KMS-11 (cell line): Measurements from ENCODE around the gene KDM2A.

Experiments
- H2AFZ ChIP-seq: fragments of 200-600 bp; sonication (generic); 2 replicates; pipeline ENCODE4 v1.6.1; 2016; ENCODE audit warnings: antibody characterized with exemption, mixed run types, low read depth
- H3K27ac ChIP-seq: fragments of 200-600 bp; sonication (generic); 2 replicates; pipeline ENCODE4 v1.6.1; 2016; ENCODE audit warnings: mild to moderate bottlenecking, mixed run types
- H3K27me3 ChIP-seq: fragments of 200-600 bp; sonication (generic); 2 replicates; pipeline ENCODE4 v1.6.1; 2017; ENCODE audit warnings: mild to moderate bottlenecking, low read depth, mixed run types, moderate library complexity; ENCODE audit not compliant: insufficient read depth
- H3K36me3 ChIP-seq: fragments of 200-600 bp; sonication (generic); 2 replicates; pipeline ENCODE4 v1.6.1; 2017; ENCODE audit warnings: mild to moderate bottlenecking, mixed run types; ENCODE audit not compliant: insufficient read depth
- H3K4me1 ChIP-seq: fragments of 200-600 bp; sonication (generic); 2 replicates; pipeline ENCODE4 v1.6.1; 2016; ENCODE audit warnings: mild to moderate bottlenecking, low read depth, mixed run types; ENCODE audit not compliant: poor library complexity, severe bottlenecking
- H3K4me2 ChIP-seq: fragments of 200-600 bp; sonication (generic); 2 replicates; pipeline ENCODE4 v1.7.0; 2016; ENCODE audit warnings: mild to moderate bottlenecking, mixed run types
- H3K4me3 ChIP-seq: fragments of 200-600 bp; sonication (generic); IDR thresholded peaks from 2 replicates; pipeline ENCODE4 v1.6.1; 2017; ENCODE audit warnings: low read depth, low read length, mixed read lengths; ENCODE audit not compliant: insufficient read depth
- H3K79me2 ChIP-seq: fragments of 200-600 bp; sonication (generic); 2 replicates; pipeline ENCODE4 v1.6.1; 2016; ENCODE audit warnings: low read depth, mixed run types; ENCODE audit not compliant: insufficient read depth
- H3K9ac ChIP-seq: fragments of 200-600 bp; sonication (generic); 2 replicates; pipeline ENCODE4 v1.6.1; 2016; ENCODE audit warnings: mild to moderate bottlenecking, mixed run types
- H4K20me1 ChIP-seq: fragments of 200-600 bp; sonication (generic); 2 replicates; pipeline ENCODE4 v1.6.1; 2016; ENCODE audit warnings: mild to moderate bottlenecking, mixed run types; ENCODE audit not compliant: insufficient read depth
- TF ChIP-seq, protein P1 (sequence below): fragments of 200-600 bp; sonication (generic); conservative IDR thresholded peaks from 2 replicates; pipeline ENCODE4 v1.6.1; 2017; ENCODE audit warnings: low read depth, mild to moderate bottlenecking, antibody characterized with exemption, low read length, moderate library complexity, mixed read lengths

KDM2A gene

DNA sequence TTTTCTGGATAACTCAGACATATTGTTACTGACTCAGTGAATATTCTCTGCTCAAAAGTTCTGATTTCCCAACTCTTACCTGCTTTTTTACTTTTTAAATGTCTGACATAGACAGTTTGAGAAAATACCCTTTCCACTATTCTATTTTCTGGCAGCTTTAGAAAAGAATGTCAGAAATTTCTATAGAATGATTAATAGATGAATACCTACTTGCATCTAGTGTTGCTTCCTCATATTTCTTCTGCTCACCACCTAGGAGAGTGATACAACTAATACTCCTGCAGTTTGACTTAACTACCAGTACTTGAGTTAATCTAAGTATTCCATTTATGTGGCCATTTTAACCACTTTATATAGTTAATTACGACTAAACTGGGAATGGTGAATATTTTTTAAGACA lies 55.2 kb downstream of the KDM2A start:
- TF ChIP-seq, protein P1, sequence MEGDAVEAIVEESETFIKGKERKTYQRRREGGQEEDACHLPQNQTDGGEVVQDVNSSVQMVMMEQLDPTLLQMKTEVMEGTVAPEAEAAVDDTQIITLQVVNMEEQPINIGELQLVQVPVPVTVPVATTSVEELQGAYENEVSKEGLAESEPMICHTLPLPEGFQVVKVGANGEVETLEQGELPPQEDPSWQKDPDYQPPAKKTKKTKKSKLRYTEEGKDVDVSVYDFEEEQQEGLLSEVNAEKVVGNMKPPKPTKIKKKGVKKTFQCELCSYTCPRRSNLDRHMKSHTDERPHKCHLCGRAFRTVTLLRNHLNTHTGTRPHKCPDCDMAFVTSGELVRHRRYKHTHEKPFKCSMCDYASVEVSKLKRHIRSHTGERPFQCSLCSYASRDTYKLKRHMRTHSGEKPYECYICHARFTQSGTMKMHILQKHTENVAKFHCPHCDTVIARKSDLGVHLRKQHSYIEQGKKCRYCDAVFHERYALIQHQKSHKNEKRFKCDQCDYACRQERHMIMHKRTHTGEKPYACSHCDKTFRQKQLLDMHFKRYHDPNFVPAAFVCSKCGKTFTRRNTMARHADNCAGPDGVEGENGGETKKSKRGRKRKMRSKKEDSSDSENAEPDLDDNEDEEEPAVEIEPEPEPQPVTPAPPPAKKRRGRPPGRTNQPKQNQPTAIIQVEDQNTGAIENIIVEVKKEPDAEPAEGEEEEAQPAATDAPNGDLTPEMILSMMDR, result no peak
- Histone ChIP-seq H3K9ac (no peak overlapping the region), H3K4me1 (peaks cover 5% of the 10 kb centered on the region), H3K27ac (no peak overlapping the region), H4K20me1 (peaks cover 3% of the 10 kb centered on the region; the same call in 1 of the 2 replicates), H3K4me2 (no peak overlapping the region), H3K79me2 (peaks cover 75% of the 10 kb centered on the region; the same call in 1 of the 2 replicates), H3K36me3 (no peaks in the 10 kb centered on the region), H3K4me3 (no peak overlapping the region), H2AFZ (no peak overlapping the region), H3K27me3 (no peaks in the 10 kb centered on the region)

DNA sequence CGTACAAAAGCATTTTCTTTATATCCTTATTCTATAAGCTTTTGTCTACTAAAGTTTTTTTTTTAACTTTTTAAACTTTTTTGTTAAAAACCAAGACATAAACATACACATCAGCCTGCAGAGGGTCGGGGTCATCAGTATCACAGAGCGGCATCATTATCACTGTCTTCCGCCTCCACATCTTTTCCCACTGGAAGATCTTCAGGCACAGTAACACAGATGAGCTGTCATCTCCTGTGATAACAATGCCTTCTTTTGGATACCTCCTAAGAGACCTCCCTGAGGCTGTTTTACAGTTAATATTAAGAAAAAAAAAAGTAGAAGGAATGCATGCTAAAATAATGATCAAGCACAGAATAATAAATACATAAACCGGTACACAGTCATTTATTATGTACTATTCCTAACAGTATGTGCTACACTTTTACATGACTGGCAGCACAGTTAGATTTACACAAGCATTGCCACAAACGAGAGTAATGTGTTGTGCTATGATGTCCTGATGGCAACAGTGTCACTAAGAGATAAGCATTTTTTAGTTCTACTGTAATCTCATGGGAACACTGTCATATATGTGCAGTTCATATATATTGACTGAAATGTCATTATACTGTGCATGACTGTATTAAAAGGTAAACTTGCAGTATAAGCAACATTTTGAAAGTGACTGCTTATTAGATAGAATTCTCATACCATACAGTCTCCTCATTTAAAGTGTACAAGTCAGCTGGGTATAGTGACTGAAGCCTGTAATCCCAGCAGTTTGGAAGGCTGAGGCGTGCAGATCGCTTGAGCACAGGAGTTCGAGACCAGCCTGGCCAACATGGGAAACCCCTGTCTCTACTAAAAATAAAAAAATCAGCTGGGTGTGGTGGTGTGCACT lies 58.6 kb downstream of the KDM2A start:
- TF ChIP-seq, protein P1, result no peak

DNA sequence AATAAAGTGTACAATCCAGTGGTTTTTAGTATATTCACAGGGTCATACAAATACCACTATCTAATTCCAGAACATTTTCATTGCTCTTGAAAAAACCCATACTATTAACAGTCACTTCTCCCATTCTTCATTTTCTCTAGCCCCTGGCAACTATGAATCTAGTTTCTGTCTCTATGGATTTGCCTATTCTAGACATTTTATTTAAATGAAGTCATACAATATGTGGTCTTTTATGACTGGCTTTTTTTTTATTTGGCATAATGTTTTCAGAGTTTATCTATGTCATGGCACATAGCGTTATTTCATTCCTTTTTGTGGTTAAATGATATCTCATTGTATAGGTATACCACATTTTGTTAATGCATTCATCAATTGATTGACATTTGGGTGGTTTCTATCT lies 59.4 kb downstream of the KDM2A start:
- Histone ChIP-seq H3K4me3 (no peak overlapping the region), H4K20me1 (no peaks in the 10 kb centered on the region), H3K79me2 (peaks cover 47% of the 10 kb centered on the region; the same call in 1 of the 2 replicates), H3K4me1 (peaks cover 5% of the 10 kb centered on the region), H3K36me3 (peaks cover 5% of the 10 kb centered on the region), H3K27me3 (no peaks in the 10 kb centered on the region), H3K27ac (no peak overlapping the region), H2AFZ (no peak overlapping the region), H3K9ac (no peak overlapping the region), H3K4me2 (no peak overlapping the region)
- TF ChIP-seq, protein P1, result no peak

More for the DNA sequence above, 58.6 kb downstream of the KDM2A start:
- no peaks in the 10 kb centered on the region for H4K20me1 ChIP-seq
- H3K9ac ChIP-seq, result no peak overlapping the region
- H2AFZ ChIP-seq, result no peak overlapping the region
- no peak overlapping the region for H3K4me2 ChIP-seq
- peaks cover 5% of the 10 kb centered on the region for H3K4me1 ChIP-seq
- H3K4me3 ChIP-seq, result no peak overlapping the region
- H3K27ac ChIP-seq, result no peak overlapping the region
- peaks cover 54% of the 10 kb centered on the region; the same call in 1 of the 2 replicates for H3K79me2 ChIP-seq
- peaks cover 5% of the 10 kb centered on the region for H3K36me3 ChIP-seq
- H3K27me3 ChIP-seq, result no peaks in the 10 kb centered on the region

DNA sequence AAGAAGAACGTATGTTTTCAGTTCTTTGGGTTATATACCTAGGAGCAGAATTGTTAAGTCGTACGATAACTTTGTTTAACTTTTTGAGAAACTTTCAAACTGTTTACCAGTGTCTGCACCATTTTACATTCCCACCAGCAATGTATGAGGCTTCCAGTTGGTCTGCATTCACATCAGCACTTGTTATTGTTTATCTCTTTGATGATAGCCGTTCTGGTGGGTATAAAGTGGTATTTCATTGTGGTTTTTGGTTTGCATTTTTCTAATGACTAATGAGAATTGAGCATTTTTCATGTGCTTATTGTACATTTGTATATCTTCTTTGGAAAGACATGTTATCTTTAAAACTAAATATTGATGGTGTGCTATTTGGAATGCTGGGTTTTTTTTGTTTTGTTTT lies 59.8 kb downstream of the KDM2A start:
- Histone ChIP-seq H3K27me3 (no peaks in the 10 kb centered on the region), H2AFZ (no peak overlapping the region), H4K20me1 (no peaks in the 10 kb centered on the region), H3K27ac (no peak overlapping the region), H3K4me3 (no peak overlapping the region), H3K9ac (no peak overlapping the region), H3K4me1 (peaks cover 5% of the 10 kb centered on the region), H3K79me2 (peaks cover 44% of the 10 kb centered on the region; the same call in 1 of the 2 replicates), H3K36me3 (peaks cover 5% of the 10 kb centered on the region), H3K4me2 (no peak overlapping the region)
- TF ChIP-seq, protein P1, result no peak
